B cell (primary cell): ENCODE measurements around the gene YWHAE. TPM values are rescaled to one million over a fixed set of nuclear protein-coding genes. Genes with fewer than 3 reads are reported as not detected.

Experiments used
- ATAC-seq: fragments of 200-7000 bp; cut with Tn5 transposase; one replicate; pipeline ENCODE4 v1.10.0; 2021; ENCODE audit warnings: low read depth, mild to moderate bottlenecking, moderate number of reproducible peaks, moderate library complexity
- CTCF ChIA-PET: fragments of 350-600 bp; sonication (Branson Sonifier 250); formaldehyde crosslinking; loops from one replicate; lab custom pipeline; 2021; ENCODE audit warnings: antibody characterized with exemption, inconsistent platforms; lab: Charles Lee
- POLR2A ChIA-PET: fragments of 350-600 bp; sonication (Branson Sonifier 250); formaldehyde crosslinking; loops from one replicate; lab custom pipeline; 2021; ENCODE audit warnings: antibody characterized with exemption; lab: Charles Lee
- DNase-seq: peaks from one replicate; pipeline ENCODE4 v3.0.0; 2013
- H2AFZ ChIP-seq: 2 replicates; pipeline ENCODE4 v1.6.1; 2012; ENCODE audit warnings: mild to moderate bottlenecking, low read depth, low read length; ENCODE audit not compliant: insufficient read depth, poor library complexity, severe bottlenecking
- H3K27ac ChIP-seq, 2 donors: 1 replicate in 1 of 2; 2 replicates in 1 of 2; pipeline ENCODE4 v1.5.1; 2012 to 2013; ENCODE audit warnings: low read length in 2 of 2, mild to moderate bottlenecking in 2 of 2, moderate library complexity in 1 of 2
- H3K27me3 ChIP-seq, 4 experiments: fragments of 200-600 bp in 1 of 4; sonication (generic) in 1 of 4; replicated peaks in 1 of 4; 1 replicate in 2 of 4; 2 replicates in 2 of 4; pipeline versions ENCODE4 v1.6.1 to v1.7.0; 2013 to 2016; ENCODE audit warnings: low read length in 3 of 4, mild to moderate bottlenecking in 2 of 4, mixed read lengths in 1 of 4, moderate library complexity in 1 of 4; ENCODE audit not compliant: insufficient read depth in 4 of 4, control insufficient read depth in 3 of 4; ENCODE audit errors: control extremely low read depth in 1 of 4
- H3K36me3 ChIP-seq, 2 experiments: replicated peaks in 1 of 2; 1 replicate in 1 of 2; 2 replicates in 1 of 2; pipeline versions ENCODE4 v1.6.1 to v1.7.1; 2013; ENCODE audit warnings: low read length in 1 of 2; ENCODE audit not compliant: insufficient read depth in 2 of 2, control insufficient read depth in 1 of 2; ENCODE audit errors: control extremely low read depth in 1 of 2, extremely low read depth in 1 of 2
- H3K4me1 ChIP-seq, 2 donors: fragments of 200-600 bp in 1 of 2; sonication (generic) in 1 of 2; 1 replicate in 1 of 2; 2 replicates in 1 of 2; pipeline versions ENCODE4 v1.5.1 to v1.6.1; 2013 to 2017; ENCODE audit warnings: low read length in 2 of 2; ENCODE audit not compliant: control insufficient read depth in 2 of 2, insufficient read depth in 2 of 2
- H3K4me2 ChIP-seq: replicated peaks from 2 replicates; pipeline ENCODE3; 2012; ENCODE audit warnings: mild to moderate bottlenecking, low read depth, low read length; ENCODE audit not compliant: poor library complexity, severe bottlenecking
- H3K4me3 ChIP-seq, 5 experiments: fragments of 200-600 bp in 1 of 5; sonication (generic) in 1 of 5; 1 replicate in 3 of 5; 2 replicates in 2 of 5; pipeline versions ENCODE4 v1.5.1 to v1.7.0; 2011 to 2016; ENCODE audit warnings: low read length in 4 of 5, mild to moderate bottlenecking in 4 of 5, low read depth in 2 of 5, control low read depth in 1 of 5, moderate library complexity in 1 of 5; ENCODE audit not compliant: insufficient read depth in 1 of 5; ENCODE audit errors: control extremely low read depth in 1 of 5, extremely low read depth in 1 of 5
- H3K79me2 ChIP-seq: fragments of 200-600 bp; sonication (generic); one replicate; pipeline ENCODE4 v1.6.0; 2016; ENCODE audit warnings: low read length; ENCODE audit not compliant: control insufficient read depth, insufficient read depth
- H3K9ac ChIP-seq: fragments of 200-600 bp; sonication (generic); 2 replicates; pipeline ENCODE4 v1.6.1; 2017; ENCODE audit warnings: mild to moderate bottlenecking, low read length, moderate library complexity
- H3K9me3 ChIP-seq, 3 donors: one replicate each; pipeline versions ENCODE4 v1.6.1 to v1.7.1; 2013; ENCODE audit warnings: low read length in 2 of 3; ENCODE audit not compliant: control insufficient read depth in 2 of 3, insufficient read depth in 1 of 3; ENCODE audit errors: control extremely low read depth in 1 of 3
- H4K20me1 ChIP-seq: 2 replicates; pipeline ENCODE4 v1.6.0; 2012; ENCODE audit warnings: mild to moderate bottlenecking, low read length; ENCODE audit not compliant: insufficient read depth, control insufficient read depth, poor library complexity, severe bottlenecking
- H3K27ac Mint-ChIP-seq: one replicate; pipeline ENCODE4 v1.8.0; 2021; ENCODE audit warnings: mixed read lengths
- H3K27me3 Mint-ChIP-seq: one replicate; pipeline ENCODE4 v1.8.0; 2021; ENCODE audit warnings: mixed read lengths
- H3K4me1 Mint-ChIP-seq: one replicate; pipeline ENCODE4 v1.8.0; 2021; ENCODE audit warnings: mixed read lengths
- H3K4me3 Mint-ChIP-seq: one replicate; pipeline ENCODE4 v1.8.0; 2021; ENCODE audit warnings: mixed read lengths
- H3K9me3 Mint-ChIP-seq: one replicate; pipeline ENCODE4 v1.8.0; 2022; ENCODE audit warnings: mixed read lengths; ENCODE audit not compliant: insufficient read depth
- EZH2 ChIP-seq: IDR thresholded peaks from 2 replicates; pipeline ENCODE4 v1.6.1; 2012; ENCODE audit warnings: borderline replicate concordance, low read depth, mild to moderate bottlenecking, moderate library complexity, low read length; ENCODE audit not compliant: insufficient read depth, poor library complexity, severe bottlenecking
- WGBS: methylation state at CpG from one replicate; pipeline ENCODE4 v1.1.5; 2013; ENCODE audit warnings: missing lambda C conversion rate; ENCODE audit not compliant: insufficient coverage; 5-methylcytosine and 5-hydroxymethylcytosine counted together
- intact Hi-C: fragments of 100-400 bp; cut with micrococcal nuclease; formaldehyde crosslinking; loops from one replicate; pipeline ENCODE4 v1.10.0; 2022
- polyA plus RNA-seq: library from polyadenylated mRNA; depleted of rRNA; stranded (reverse); fragments of >200 nt; gene quantifications from 2 replicates; pipeline ENCODE4 v1.2.3, GENCODE V29; 2012
- total RNA-seq, 2 donors: library from RNA; stranded (reverse); fragments of 120-200 nt in 1 of 2; gene quantifications; 1 replicate in 1 of 2; 2 replicates in 1 of 2; pipeline versions ENCODE4 v1.2.3 to v1.2.4, GENCODE V29; 2013 to 2022
- TF ChIP-seq, protein P1 (sequence below): fragments of 200-600 bp; IDR thresholded peaks from one replicate; pipeline ENCODE4 v1.8.0; 2022; ENCODE audit warnings: antibody characterized with exemption, mild to moderate bottlenecking

Gene YWHAE
- total and polyA plus RNA-seq, 2 donors (not counting 1 experiment from before 2014, with no cell fraction given), result 54.3 to 149 TPM

DNA sequence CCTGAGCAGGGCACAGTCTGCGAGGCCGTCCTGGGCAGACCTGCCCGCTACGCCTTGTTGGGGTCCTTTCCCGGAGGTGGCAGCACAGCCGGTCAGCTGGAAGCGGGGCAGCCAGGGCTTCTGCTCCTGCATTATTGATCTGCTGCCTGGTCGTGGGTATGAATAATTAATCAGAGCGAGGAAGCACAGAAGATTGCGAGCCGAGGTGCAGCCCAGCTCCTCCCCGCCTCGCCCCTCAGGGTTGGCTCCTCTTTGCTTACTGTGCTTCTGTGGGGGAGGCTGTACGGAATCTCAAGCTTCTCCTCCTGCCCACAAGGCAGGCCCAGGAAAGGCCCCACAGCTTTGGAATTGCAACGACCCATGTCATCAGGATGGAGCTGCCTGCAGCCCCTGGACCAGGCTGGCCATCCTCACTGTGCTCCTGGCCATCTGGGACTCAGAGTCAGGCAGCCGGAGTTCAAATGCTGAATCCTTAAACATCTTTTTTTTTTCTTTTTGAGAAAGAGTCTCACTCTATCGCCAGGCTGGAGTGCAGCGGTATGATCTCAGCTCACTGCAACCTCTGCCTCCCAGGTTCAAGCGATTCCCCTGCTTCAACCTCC lies 95.0 kb downstream of the YWHAE start:
- Mint-ChIP-seq H3K27ac (no peak overlapping the region), H3K27me3 (peaks cover 11% of the 10 kb centered on the region), H3K4me1 (no peaks in the 10 kb centered on the region), H3K9me3 (no peaks in the 10 kb centered on the region), H3K4me3 (no peak overlapping the region)
- Histone ChIP-seq H3K4me3 (no peak overlapping the region), H4K20me1 (no peaks in the 10 kb centered on the region), H3K9ac (no peak overlapping the region), H3K79me2 (no peaks in the 10 kb centered on the region), H3K9me3 (peaks cover 0 to 6% (median 0%) of the 10 kb centered on the region in 3 donors), H3K4me1 (no peaks in the 10 kb centered on the region), H3K4me2 (no peak overlapping the region), H2AFZ (no peak overlapping the region), H3K27ac (no peak overlapping the region), H3K27me3 (peaks cover 0 to 19% (median 3%) of the 10 kb centered on the region in 4 experiments), H3K36me3 (no peaks in the 10 kb centered on the region)
- ATAC-seq, result no peak
- WGBS, result 89% methylated on average over 17 of the region's 19 CpGs
- DNase-seq, result no peak
- ChIA-PET POLR2A (no interaction called here), CTCF (no interaction called here)
- TF ChIP-seq EZH2, result no peak
- TF ChIP-seq, protein P1, sequence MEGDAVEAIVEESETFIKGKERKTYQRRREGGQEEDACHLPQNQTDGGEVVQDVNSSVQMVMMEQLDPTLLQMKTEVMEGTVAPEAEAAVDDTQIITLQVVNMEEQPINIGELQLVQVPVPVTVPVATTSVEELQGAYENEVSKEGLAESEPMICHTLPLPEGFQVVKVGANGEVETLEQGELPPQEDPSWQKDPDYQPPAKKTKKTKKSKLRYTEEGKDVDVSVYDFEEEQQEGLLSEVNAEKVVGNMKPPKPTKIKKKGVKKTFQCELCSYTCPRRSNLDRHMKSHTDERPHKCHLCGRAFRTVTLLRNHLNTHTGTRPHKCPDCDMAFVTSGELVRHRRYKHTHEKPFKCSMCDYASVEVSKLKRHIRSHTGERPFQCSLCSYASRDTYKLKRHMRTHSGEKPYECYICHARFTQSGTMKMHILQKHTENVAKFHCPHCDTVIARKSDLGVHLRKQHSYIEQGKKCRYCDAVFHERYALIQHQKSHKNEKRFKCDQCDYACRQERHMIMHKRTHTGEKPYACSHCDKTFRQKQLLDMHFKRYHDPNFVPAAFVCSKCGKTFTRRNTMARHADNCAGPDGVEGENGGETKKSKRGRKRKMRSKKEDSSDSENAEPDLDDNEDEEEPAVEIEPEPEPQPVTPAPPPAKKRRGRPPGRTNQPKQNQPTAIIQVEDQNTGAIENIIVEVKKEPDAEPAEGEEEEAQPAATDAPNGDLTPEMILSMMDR, result no peak
- intact Hi-C loops, result no loop called here

DNA sequence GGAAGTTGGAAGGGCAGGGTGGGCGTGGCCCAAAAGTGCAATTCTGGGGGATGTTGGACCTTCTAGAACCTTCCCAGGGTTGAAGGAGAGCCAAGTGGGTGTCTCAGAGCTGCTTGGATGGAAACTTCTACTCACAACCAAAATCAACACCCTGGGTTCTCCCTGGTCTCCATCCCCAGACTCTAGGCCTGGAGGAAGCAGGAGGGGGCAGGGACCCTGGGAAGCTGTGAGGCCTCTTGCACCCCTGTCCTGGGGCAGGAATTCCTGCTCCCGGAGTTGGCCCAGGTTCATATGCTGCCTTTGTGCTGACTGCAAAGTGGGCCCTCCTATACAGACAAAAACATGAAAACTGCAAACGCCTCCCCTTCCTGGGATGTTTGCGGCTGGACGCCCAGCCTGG lies 95.5 kb downstream of the YWHAE start:
- Histone ChIP-seq H3K4me2 (no peak overlapping the region), H3K36me3 (no peaks in the 10 kb centered on the region), H3K9ac (no peak overlapping the region), H3K79me2 (no peaks in the 10 kb centered on the region), H2AFZ (no peak overlapping the region), H3K4me3 (no peak overlapping the region), H4K20me1 (no peaks in the 10 kb centered on the region), H3K9me3 (peaks cover 0 to 6% (median 0%) of the 10 kb centered on the region in 3 donors), H3K4me1 (no peaks in the 10 kb centered on the region), H3K27ac (no peak overlapping the region), H3K27me3 (peaks cover 0 to 22% (median 4%) of the 10 kb centered on the region in 4 experiments)
- TF ChIP-seq, protein P1, result no peak
- no peak for TF ChIP-seq EZH2
- intact Hi-C loops, result no loop called here
- H3K4me3 Mint-ChIP-seq, result no peak overlapping the region
- no peaks in the 10 kb centered on the region for H3K9me3 Mint-ChIP-seq
- no peak overlapping the region for H3K27ac Mint-ChIP-seq
- no peaks in the 10 kb centered on the region for H3K4me1 Mint-ChIP-seq
- CTCF ChIA-PET, result no interaction called here
- ATAC-seq (no peak), DNase-seq (no peak)
- POLR2A ChIA-PET, result no interaction called here
- no CpG with 5 or more reads among the region's 5 CpGs for WGBS
- peaks cover 13% of the 10 kb centered on the region for H3K27me3 Mint-ChIP-seq
